ENCODE results near the gene AGAP1. TPM values are rescaled to one million over a fixed set of nuclear protein-coding genes. Genes with fewer than 3 reads are reported as not detected.
"Not testable (repeated sequence)": the region's sequence is repeated elsewhere in the genome, so short reads cannot be mapped to it uniquely, and the experiment has no call there.

AGAP1 gene
- total RNA-seq, 4 donors from 2014 or later = 5.3 to 30.6 (median 19.2) TPM

GRCh38 chr2:235757212-235757611 lies 263.4 kb downstream of the AGAP1 start:
- no peaks in the 10 kb centered on the region for H3K4me1 ChIP-seq
- no peak overlapping the region for H3K4me3 ChIP-seq
- H3K27me3 ChIP-seq = no peaks in the 10 kb centered on the region
- no peak overlapping the region for H3K27ac ChIP-seq
- TF ChIP-seq POLR2A (IDR thresholded peaks at IDR 0.05) = no peak
- TF ChIP-seq CTCF (IDR thresholded peaks at IDR 0.05) = no peak
- DNase-seq = no peak
- intact Hi-C loops (cut with DNase I; ENCODE audit: low total_unique reads) = no loop called here
- no peaks in the 10 kb centered on the region for H3K9me3 ChIP-seq
- no peaks in the 10 kb centered on the region for H3K36me3 ChIP-seq

- no peak for DNase-seq
- intact Hi-C loops (cut with DNase I; ENCODE audit: low total_unique reads) = no loop called here
- Histone ChIP-seq H3K4me1 (no peaks in the 10 kb centered on the region), H3K27ac (no peak overlapping the region), H3K9me3 (no peaks in the 10 kb centered on the region), H3K36me3 (no peaks in the 10 kb centered on the region), H3K4me3 (no peak overlapping the region), H3K27me3 (no peaks in the 10 kb centered on the region)
- TF ChIP-seq CTCF (IDR thresholded peaks at IDR 0.05) (no peak), POLR2A (IDR thresholded peaks at IDR 0.05) (no peak)
Observed at GRCh38 chr2:235757640-235758039, 263.8 kb downstream of the AGAP1 start.

GRCh38 chr2:235762832-235763598 lies 269.2 kb downstream of the AGAP1 start:
- H3K4me3 ChIP-seq = no peak overlapping the region
- intact Hi-C loops (cut with DNase I; ENCODE audit: low total_unique reads) = no loop called here
- no peak for DNase-seq
- H3K27ac ChIP-seq = no peak overlapping the region
- H3K9me3 ChIP-seq = no peaks in the 10 kb centered on the region
- no peaks in the 10 kb centered on the region for H3K27me3 ChIP-seq
- H3K36me3 ChIP-seq = no peaks in the 10 kb centered on the region
- no peaks in the 10 kb centered on the region for H3K4me1 ChIP-seq
- no peak for TF ChIP-seq CTCF (IDR thresholded peaks at IDR 0.05)

- TF ChIP-seq POLR2A (IDR thresholded peaks at IDR 0.05) (no peak), CTCF (IDR thresholded peaks at IDR 0.05) (no peak)
- H3K27me3 ChIP-seq = no peaks in the 10 kb centered on the region
- H3K4me1 ChIP-seq = no peaks in the 10 kb centered on the region
- H3K4me3 ChIP-seq = no peak overlapping the region
- no peak for DNase-seq
- H3K36me3 ChIP-seq = no peaks in the 10 kb centered on the region
- H3K27ac ChIP-seq = no peak overlapping the region
- intact Hi-C loops (cut with DNase I; ENCODE audit: low total_unique reads) = no loop called here
- no peaks in the 10 kb centered on the region for H3K9me3 ChIP-seq
Observed at GRCh38 chr2:235763816-235764215, 270.0 kb downstream of the AGAP1 start.

GRCh38 chr2:235764478-235764877 lies 270.6 kb downstream of the AGAP1 start:
- H3K27me3 ChIP-seq; H3K4me3 ChIP-seq; DNase-seq; H3K9me3 ChIP-seq; H3K4me1 ChIP-seq; intact Hi-C loops (cut with DNase I; ENCODE audit: low total_unique reads); H3K27ac ChIP-seq; H3K36me3 ChIP-seq: not testable (repeated sequence)

Measured in uterus (tissue), 4 donors.